Glomerular endothelial cell (primary cell): ENCODE results near the gene PTCRA. TPM values are rescaled to one million over a fixed set of nuclear protein-coding genes. Genes with fewer than 3 reads are reported as not detected.
"Not testable (repeated sequence)": the region's sequence is repeated elsewhere in the genome, so short reads cannot be mapped to it uniquely, and the experiment has no call there.

Source experiments
- DNase-seq: peaks from one replicate; pipeline ENCODE4 v3.0.0-alpha.2; 2011; ENCODE audit warnings: low read depth, low spot score; ENCODE audit errors: extremely low read depth
- total RNA-seq: library from RNA; depleted of rRNA; stranded (reverse); fragments of >200 nt; gene quantifications from 2 replicates; pipeline ENCODE4 v1.2.3, GENCODE V29; 2015

PTCRA gene
- total RNA-seq, 1 donor from 2014 or later = not detected

DNA sequence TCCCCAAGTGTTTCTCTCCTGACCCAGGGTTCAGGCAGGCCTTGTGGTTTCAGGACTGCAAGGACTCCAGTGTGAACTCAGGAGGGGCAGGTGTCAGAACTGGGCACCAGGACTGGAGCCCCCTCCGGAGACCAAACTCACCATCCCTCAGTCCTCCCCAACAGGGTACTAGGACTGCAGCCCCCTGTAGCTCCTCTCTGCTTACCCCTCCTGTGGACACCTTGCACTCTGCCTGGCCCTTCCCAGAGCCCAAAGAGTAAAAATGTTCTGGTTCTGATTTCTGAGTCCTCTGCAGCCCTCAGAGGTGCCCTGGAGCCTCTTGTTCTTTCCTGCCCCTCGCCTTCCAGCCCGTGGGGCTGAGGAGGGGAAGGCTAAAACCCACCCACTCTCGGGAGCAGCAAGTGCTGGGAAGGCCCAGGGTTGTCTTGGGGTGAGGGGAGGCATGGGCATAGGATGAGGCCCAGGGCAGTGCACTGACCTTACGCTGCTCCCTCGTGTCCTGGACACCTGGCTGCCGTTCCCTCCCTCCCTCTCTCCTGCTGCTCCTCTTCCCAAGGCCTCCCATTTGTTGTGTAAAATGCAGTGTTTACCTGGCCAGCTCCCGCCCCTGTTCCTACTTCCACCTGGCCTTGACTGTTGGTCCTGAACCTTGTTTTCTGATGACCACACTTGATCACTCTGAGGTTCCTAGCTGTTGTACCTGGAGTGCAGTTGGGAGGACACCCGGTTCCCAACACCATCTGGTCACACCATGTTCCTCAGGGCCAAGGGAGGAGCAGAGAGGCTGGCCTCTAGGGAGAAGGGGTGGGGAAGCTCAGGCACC, 23.3 kb downstream of the PTCRA start:
- DNase-seq = no peak

DNA sequence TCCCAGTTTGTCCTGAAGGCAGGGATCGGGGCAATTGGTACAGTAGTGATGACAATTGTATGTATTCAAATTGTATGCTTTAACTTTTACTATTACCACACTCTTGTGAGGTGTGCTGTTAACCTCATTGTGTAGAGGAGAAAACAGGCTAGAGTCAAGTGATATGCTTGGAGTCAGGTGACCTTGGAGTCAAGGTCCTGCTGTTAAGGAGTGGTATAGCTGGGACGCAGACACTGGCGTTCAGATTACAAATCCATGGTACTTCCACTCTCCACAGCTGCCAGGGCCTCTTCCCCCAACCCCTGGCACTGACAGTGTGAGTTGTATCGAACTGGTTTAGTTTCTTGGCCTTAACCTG, 23.9 kb downstream of the PTCRA start:
- DNase-seq = no peak

- no peak for DNase-seq
Measured at GRCh38 chr6:42940493-42941045, 24.7 kb downstream of the PTCRA start.

DNA sequence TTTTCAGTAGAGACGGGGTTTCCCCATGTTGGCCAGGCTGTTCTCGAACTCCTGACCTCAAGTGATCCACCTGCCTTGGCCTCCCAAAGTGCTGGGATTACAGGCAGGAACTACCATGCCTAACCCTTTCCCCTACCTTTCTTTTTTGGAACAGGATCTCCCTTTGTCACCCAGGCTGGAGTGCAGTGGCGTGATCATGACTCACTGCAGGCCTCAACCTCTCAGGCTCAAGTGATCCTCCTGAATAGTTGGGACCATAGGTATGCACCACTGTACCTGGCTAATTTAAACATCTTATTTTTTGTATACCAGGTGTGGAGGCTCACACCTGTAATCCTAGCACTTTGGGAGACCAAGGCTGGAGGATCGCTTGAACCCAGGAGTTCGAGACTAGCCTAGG, 25.5 kb downstream of the PTCRA start:
- not testable (repeated sequence) for DNase-seq

- no peak for DNase-seq
Measured at GRCh38 chr6:42942444-42942843, 26.6 kb downstream of the PTCRA start.

- DNase-seq = no peak
Measured at GRCh38 chr6:42947950-42948349, 32.1 kb downstream of the PTCRA start.

DNA sequence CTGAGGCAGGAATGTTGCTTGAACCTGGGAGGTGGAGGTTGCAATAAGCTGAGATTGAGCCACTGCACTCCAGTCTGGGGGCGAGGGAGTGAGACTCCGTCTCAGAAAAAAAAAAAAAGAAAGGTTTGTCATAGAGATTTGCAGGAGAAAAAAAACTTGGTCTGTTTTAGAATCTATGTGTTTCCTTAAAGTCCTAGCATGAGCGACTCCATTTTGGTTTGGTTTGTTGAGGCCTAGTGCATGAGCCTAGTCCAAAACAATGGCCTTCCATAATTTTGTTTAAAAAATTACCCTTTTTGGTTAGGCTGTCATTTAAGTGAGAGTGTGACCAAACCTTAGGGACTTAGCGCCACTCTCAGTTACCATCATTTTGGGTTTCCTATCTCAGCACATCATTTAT, 36.5 kb downstream of the PTCRA start:
- no peak for DNase-seq

DNA sequence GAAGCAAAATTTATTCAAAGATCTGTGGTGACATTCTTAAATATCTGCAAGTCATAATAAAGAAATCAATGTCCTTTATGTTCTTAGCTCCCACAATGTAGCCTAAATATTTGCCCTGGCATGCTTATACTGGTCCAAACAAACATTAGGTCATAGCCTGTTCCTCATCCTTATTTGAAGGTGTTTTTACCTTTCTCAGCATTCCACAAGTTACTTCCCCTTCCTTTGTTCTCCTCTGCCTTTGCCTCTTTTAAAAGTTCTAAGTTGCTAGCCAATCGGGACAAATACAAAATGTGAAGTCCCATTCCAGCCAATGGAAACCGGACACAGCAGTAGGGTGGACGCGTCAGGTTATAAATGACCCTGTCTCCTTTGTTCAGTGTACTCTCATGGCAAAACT, 38.6 kb downstream of the PTCRA start:
- DNase-seq = not testable (repeated sequence)

GRCh38 chr6:42958125-42958524, 42.3 kb downstream of the PTCRA start:
- no peak for DNase-seq

GRCh38 chr6:42959917-42960242, 44.0 kb downstream of the PTCRA start:
- no peak for DNase-seq

GRCh38 chr6:42960243-42961019, 44.6 kb downstream of the PTCRA start, which contains the start of gene GNMT:
GNMT (plus strand) TSS chr6:42960754; CDS start chr6:42960768, 14 bp downstream.
- no peak for DNase-seq

DNA sequence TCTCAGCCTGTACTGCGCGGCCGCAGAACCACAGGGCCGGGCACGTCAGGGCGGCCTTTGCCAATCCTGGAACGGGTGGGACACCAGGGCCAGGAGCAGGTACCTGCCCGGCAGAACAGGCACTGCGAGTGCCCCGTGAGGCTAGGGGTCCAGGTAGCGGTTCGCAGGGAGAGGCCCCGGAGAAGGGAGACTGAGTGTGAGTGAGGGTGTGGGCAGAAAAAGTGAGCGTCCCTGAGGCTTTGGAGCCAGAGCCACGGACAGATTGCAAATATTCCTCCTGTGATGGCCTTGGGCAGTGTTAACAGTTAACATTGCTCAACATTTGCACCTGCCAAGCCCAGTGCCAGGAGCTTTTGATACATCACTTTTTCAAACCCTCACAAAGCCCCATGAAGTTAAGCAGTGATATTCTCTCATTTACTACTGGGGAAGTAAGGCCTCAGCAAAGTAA, 45.2 kb downstream of the PTCRA start:
- DNase-seq = no peak

DNA sequence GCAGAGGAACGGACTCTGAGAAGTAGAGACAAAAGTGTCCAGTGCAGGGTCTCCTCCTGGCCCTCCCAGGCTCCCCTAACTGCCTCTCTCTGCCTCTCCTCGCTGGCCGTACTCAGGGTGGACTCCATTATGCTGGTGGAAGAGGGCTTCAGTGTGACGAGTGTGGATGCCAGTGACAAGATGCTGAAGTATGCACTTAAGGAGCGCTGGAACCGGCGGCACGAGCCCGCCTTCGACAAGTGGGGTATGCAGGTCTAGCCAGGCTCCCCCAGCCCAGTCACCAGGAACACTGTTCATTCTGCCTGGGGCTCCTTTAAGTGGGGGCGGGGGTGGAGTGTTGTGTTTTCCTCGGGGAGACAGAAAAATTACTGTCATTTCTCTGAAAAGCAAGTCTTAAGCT, 46.2 kb downstream of the PTCRA start:
- no peak for DNase-seq

- DNase-seq = no peak
Measured at GRCh38 chr6:42962502-42963178, 46.8 kb downstream of the PTCRA start.

DNA sequence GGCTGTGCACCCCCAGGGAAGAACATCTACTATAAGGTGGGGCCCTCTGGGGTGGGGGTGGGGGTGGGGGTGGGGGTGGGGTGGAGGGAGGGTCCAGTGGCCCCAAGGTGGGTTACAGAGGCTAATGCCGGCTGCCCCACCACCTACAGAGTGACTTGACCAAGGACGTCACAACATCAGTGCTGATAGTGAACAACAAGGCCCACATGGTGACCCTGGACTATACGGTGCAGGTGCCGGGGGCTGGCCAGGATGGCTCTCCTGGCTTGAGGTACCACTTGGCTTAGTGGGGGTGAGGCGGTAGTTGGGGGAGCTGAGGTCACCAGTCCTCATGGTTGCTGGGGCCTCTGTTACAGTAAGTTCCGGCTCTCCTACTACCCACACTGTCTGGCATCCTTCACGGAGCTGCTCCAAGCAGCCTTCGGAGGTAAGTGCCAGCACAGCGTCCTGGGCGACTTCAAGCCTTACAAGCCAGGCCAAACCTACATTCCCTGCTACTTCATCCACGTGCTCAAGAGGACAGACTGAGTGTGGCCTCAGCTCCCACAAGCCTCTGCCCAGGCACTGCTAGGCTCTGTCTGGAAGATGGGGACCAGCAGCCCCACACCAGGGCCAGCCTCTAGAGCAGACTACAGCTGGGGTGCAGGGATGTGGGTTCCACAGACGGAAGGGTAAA, 47.5 kb downstream of the PTCRA start:
- no peak for DNase-seq

- DNase-seq = no peak
Measured at GRCh38 chr6:42963855-42964605, 48.2 kb downstream of the PTCRA start.

- DNase-seq = no peak
Measured at GRCh38 chr6:42966571-42966970, 50.7 kb downstream of the PTCRA start.

GRCh38 chr6:42967228-42967627, 51.4 kb downstream of the PTCRA start:
- DNase-seq = no peak

- DNase-seq = no peak
Measured at GRCh38 chr6:42968126-42968701, 52.4 kb downstream of the PTCRA start.

- DNase-seq = no peak
Measured at GRCh38 chr6:42968783-42969182, 52.9 kb downstream of the PTCRA start.
